Stimulated activated CD4-positive, alpha-beta T cell treated with anti-CD3 and anti-CD28 coated beads, Interleukin-15, amount 100 ng/mL, for 1 hour (primary cell): Measurements from ENCODE around the gene CPSF6.
"Not testable (repeated sequence)": the region's sequence is repeated elsewhere in the genome, so short reads cannot be mapped to it uniquely, and the experiment has no call there.

ENCODE experiments used
- DNase-seq, 2 donors: peaks; one replicate each; pipeline ENCODE4 v3.0.0-alpha.2; 2020; ENCODE audit warnings: low read depth in 1 of 2, low spot score in 1 of 2

Gene CPSF6

DNA sequence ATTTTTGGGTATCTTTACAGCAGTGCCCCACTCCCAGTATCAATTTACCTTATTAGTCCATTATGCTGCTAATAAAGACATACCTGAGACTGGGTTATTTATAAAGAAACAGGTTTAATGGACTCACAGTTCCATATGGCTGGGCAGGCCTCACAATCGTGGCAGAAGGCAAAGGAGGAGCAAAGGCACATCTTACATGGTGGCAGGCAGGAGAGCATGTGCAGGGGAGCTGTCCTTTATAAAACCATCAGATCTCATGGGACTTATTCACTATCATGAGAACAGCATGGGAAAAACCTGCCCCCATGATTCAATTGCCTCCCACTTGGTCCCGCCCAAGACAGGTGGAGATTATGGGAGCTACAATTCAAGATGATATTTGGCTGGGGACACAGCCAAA lies 77.9 kb downstream of the CPSF6 start:
- not testable (repeated sequence) for DNase-seq

DNA sequence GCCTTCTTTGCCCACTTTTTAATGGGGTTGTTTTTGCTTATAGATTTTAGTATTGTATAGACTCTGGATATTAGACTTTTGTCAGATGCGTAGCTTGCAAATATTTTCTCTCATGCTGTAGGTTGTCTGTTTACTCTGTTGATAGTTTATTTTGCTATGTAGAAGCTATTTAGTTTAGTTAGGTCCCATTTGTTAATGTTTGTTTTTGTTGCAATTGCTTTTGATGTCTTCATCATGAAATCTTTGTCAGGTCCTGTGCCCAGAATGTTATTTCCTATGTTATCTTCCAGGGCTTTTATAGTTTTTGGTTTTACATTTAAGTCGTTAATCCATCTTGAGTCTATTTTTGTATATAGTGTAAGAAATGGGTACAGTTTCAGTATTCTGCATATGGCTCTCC lies 78.9 kb downstream of the CPSF6 start:
- no peak for DNase-seq

DNA sequence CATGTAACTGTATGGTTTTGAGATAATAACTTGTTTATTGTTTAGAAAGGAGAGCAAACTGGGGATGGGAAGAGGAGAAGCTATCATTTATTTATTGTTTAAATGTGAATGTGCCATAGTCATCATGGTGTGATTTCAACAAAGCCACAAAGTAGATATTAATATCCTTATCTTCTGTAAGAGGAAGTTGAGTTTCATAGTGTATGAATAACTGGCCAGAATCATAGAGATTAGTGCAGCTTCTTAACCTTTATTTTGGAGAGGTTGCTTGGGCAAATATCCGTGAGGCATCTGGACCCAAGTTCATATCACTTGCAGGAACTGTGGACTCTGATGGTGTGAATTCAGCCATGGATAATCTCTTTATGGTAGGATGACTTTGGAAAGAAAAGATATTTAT lies 82.0 kb downstream of the CPSF6 start:
- no peak for DNase-seq
